ENCODE results near the gene SYNE2.
"Not testable (repeated sequence)": the region's sequence is repeated elsewhere in the genome, so short reads cannot be mapped to it uniquely, and the experiment has no call there.

The SYNE2 gene

DNA sequence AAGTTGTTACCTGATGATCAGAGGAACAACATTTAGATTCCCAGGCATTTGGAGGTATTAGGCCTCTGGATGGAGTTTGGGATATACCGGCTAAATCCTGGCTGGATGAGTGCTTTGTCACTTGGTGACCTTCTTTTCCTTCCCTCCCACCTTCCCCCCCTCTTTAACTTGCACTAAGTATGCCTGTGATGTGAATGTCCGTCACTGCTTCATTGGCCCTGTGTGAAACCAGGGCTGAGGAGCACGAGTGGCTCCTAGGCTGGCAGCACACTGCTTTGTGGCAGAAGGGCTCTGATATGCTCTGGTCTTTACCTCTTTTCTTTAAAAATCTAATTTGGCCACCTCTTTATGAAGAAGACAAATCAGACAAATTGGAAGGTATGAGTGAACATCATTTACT lies 345.7 kb downstream of the SYNE2 start:
- DNase-seq: no peak

DNA sequence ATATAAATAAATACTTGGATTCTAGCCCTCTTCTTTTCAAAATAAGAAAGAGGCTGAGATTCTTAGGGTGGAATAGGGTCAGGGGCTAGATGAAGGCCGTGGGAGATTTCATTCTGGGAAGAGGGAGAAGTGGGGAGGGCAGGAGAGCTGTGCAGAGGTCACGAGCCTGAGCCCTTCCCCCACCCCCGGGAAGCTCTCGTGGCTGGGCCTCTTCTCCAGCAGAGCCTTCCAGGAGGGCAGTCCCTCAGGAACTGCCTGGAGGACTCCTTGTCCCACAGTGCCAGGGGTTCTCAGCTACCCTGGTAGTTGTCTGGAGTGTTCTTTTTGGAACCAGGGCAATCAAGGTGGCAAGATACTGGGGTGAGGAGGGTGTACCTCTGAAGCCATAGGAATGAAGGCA lies 347.4 kb downstream of the SYNE2 start:
- no peak for DNase-seq

DNA sequence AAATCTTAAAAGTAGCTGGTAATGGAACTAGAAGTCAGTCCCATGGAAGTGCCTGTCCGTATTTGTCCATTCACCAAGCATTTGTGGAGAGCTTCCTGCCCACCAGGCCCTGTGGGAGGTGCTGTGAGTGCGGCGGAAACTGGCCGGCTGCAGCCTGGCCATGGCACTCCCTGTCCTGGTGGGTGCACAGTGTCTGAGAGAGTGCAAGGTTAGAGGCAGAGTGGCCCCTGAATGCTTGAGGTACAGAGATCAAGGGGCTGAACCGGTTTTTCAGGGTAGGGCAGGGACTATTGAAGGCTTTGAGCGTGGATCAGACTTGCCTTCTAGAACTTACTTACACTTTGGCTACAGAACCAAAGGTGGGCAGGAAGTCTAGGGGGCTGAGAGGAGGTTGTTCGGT lies 348.5 kb downstream of the SYNE2 start:
- DNase-seq: no peak

DNA sequence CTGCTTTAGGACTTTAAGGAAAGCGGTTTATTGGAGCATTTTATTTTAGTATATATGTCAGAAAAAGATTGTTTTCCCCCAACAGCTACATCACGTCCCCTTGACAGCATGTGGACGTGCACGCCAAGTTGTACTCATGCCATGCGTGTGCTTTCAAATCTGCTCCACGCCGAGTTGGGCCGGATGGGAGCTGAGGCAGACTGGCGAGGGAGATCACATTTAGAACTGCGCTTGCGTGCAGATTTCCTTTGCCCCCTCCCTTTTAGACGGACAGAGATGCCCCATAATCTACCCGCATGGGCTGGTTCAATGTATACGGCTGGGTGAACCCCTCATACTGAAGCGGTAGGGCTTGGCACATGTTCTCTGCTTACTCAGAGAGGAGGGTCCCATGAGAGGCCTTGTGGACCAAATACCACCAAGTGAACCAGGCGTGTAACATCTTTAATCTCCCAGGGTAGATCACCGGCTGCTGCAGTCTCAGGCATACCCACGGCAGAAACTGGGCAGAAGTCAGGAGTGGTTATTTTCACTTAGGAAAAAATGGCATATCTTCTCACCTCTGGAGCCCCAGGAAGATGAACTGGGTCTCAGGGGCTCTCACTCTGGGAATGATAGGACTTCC lies 349.2 kb downstream of the SYNE2 start:
- DNase-seq: no peak

DNA sequence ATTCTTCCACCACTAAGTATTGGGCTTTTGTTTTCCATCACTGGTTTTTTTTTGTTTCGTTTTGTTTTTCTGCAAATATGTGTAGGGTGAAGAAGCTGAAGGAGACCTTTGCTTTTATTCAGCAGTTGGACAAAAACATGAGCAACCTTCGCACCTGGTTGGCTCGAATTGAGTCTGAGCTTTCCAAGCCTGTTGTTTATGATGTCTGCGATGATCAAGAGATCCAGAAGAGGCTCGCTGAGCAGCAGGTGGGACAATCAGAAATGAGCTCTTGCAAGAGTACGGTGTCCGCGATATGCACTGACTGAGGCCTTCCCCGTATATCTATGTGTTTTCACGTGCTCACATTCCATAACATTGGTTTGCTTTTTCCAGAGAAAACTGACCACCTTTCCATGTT lies 349.9 kb downstream of the SYNE2 start:
- no peak for DNase-seq

DNA sequence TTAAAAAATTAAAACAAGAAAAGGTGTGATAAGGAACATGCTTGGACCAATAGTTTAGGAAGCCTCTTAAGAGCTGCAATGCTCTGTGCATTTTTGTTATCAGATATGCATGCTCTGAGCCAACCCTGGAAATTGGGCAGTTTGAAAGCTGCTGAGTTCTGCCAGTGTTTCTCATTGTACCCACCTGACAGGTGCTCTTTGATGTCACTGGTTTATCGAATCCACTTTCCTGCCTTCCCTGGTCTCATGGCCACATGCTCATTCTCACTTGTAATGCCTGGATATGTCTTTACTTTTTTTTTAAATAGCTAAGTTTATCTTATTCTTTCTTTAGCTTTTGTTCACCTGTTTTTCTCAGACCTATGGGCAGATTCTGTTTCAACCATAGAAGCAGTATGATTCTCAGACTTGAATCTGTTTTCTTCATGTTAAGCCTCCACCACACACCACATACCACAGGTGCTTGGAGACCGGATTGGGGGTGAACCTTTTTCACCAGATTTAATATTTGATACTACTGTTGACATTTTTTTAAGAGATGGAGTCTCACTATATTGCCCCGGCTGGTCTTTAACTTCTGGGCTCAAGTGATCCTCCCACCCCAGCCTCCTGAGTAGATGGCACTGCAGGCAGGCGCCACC lies 350.7 kb downstream of the SYNE2 start:
- no peak for DNase-seq

DNA sequence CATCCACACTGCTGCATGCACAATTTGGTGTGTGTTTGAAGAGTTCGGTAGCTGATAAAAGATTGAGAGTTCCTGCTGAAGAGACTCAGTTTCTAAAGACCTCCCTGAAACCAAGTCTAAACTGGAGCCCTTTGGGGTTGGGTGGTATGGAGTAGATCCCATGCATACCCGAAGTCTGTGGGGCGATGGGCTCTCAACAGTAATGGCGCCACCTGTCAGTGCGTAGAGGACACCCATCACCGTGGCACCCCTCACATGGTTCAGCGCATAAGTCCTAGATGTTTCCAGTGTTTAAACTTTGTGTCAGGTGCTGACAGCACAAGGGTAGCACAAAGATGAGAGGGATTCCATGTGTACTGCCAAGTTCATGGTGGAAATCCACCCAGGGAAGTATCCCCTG lies 355.5 kb downstream of the SYNE2 start:
- DNase-seq: no peak

DNA sequence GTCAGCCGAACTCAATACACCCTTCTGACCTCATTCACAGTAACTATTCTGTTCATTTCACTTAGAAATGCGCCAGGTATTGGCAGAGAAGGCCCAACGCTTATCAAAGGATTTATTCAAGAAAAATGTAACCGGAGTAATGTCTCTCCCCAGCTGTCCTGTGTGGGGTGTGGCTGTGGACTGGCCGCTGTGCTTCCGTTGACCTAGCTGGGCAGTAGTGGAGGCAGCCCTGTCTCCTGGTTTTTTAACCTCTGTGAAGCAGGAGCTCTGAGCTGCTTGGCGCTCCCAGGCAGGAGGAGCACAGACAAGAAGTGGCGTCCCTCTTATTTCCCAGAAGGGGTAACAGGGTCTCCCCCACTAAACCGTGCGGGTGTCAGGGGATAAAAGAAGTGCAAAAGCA lies 356.2 kb downstream of the SYNE2 start:
- DNase-seq: no peak

DNA sequence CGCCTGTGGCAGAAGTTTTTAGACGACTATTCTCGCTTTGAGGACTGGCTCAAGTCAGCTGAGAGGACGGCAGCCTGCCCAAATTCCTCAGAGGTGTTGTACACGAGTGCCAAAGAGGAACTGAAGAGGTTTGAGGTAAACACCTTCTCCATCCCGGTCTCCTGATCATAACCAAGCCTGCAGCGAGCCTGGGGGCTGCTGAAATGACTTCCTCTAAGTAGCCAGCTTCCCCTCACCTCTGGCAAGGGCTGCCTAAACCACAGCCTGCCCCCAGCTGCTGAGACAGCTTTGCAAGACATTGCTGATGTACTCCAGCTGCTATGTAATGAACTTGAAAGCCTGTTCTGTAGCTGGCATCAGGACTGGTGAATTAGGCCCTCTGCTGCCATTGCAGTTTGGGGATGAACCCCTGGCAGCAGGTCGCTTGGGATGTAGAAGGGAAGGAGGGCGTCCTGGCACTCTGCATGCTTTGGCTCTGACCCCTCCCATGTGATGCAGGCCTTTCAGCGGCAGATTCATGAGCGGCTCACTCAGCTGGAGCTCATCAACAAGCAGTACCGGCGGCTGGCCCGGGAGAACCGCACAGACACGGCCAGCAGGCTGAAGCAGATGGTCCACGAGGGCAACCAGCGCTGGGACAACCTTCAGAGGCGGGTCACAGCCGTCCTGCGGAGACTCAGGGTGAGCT lies 356.8 kb downstream of the SYNE2 start:
- DNase-seq: peak; percentile 10

DNA sequence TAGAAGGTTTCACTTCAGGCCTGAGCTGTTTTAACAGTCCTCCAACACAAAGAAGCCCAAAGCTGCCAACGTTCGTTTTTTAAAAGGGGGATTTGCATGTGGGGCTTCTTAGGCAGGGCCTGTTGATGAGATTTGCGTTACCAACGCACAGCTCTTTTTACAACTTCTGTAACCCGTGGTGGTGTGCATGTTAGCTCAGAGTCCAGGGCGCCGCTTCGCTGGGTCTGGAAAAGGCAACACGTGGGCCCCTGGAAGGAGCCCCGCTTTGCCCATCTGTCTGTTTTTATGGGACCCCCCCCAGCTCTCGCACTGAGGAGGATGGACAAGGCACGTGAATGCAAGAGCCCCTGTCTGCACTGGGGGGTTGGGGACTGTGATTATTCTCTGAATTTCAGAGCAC lies 357.4 kb downstream of the SYNE2 start:
- DNase-seq: no peak

DNA sequence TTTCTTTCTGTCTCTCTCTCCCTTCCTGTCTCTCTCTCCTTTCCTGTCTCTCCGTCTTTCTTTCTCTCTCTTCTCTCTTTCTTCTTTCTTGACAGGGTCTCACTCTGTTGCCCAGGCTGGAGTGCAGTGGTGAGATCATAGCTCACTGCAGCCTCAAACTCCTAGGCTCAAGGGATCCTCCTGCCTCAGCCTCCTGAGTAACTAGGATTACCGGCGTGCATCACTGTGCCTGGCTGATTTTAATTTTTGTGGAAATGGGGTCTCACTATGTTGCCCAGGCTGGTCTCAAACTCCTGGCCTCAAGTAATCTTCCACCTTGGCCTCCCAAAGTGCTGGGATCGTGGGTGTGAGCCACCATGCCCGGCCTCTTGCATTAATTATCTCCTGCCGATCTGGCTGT lies 358.1 kb downstream of the SYNE2 start:
- DNase-seq: not testable (repeated sequence)

DNA sequence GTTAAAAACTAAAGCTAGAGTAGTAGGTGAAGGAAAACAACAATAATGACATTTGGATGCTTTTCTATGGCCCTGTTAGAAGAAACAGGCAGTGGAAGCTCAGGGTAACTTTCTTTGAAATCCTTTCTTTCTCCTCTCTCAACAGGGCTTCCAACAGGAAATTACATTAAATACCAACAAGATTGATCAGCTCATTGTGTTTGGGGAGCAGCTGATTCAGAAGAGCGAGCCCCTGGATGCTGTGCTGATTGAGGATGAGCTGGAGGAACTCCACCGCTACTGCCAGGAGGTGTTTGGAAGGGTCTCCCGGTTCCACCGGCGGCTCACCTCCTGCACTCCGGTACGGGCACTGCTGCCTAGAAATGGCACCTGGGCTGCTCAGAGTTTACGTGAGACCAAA lies 359.9 kb downstream of the SYNE2 start:
- DNase-seq: no peak

DNA sequence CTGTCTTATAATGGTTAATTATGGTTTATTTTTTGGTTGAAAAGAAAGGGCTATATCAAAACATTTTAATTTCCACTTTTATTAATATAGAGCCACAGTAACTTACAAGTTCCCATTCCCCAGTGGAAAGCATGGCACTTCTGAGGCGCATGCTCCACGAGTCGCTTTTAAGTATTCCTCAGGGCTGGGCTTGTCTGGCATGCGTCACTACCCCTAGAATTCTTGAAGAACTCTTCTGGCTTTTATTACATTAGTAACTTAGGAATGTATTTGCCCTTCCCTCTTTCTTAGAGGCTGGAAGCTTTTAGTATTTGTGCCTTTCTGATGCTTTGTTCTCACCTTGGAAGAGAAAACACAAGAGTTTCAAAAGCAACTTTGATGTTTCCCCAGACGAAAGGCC lies 360.3 kb downstream of the SYNE2 start:
- no peak for DNase-seq

DNA sequence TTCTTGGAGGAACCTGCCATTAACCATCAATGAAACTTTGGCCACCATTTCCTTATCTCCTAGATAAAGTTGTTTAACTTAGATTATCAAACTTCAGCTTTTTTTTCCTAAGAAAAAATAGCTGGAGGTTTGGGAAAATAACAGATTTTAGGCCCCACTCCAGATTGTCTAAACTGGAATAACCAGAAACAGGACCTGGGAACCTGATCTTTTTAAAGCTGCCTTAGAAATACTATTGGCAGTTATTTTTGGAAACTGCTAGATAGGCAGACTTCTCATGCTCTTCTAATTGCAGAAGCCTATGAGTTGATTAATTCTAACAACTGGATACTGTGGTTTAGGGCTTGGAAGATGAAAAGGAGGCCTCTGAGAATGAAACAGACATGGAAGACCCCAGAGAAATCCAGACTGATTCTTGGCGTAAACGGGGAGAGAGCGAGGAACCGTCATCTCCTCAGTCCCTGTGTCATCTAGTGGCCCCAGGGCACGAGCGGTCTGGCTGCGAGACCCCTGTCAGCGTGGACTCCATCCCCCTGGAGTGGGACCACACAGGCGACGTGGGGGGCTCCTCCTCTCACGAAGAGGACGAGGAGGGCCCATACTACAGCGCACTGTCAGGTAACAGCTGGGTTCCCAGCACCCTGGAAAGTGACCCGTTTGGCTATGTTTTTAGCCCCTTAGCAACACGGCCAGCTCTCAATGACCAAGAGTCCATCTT lies 361.2 kb downstream of the SYNE2 start:
- no peak for DNase-seq

DNA sequence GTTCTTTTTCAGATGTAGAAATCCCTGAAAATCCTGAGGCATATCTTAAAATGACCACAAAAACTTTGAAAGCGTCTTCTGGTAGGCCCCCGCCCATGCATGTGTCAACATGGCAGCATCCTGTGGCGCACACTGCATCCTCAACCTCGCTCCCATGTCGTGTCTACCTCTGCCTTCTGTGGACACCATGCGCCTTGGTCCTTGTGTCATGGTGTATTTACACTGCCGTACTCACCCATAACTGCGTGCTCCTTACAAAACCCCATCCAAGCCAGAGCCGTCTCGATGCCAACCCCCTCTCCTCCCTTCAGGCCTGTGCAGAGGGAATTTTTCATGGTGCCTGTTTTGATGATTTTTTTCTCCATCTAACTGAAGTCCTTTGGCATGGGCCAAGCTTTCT lies 362.5 kb downstream of the SYNE2 start:
- DNase-seq: no peak

DNA sequence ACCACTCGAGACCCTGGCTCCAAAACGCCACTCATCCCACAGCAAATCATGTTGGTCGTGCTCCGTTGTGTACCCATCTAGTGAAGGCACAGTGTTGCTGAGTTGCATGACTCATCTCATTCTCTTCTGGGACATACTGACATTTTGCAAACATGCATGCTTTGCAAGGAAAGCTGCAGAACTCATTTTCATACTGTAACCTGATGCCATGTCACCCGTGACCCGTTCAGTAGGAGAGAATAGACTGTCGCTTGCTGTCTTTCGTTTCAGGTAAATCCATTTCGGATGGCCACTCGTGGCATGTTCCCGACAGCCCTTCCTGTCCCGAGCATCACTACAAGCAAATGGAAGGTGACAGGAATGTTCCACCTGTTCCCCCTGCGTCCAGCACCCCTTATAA lies 363.2 kb downstream of the SYNE2 start:
- DNase-seq: no peak

DNA sequence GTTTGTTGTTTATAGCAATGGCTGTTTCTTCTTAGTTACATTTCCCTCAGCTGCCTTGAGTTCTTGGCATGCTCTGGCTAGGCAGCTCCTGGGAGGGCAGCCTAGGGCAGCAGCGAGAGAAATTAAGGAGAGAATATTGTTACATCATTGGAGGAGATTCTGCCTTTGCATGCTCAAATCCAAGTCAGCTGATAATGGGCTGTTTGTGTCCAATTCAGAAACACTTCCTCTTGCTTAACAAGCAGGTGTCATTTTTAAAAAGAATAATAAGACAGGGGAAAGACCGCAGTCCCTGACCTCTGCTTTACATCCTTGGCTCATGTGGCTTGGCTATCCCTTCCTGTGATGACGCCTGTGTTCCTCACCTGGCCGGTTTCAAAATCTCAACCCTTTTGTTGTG lies 364.5 kb downstream of the SYNE2 start:
- DNase-seq: no peak

DNA sequence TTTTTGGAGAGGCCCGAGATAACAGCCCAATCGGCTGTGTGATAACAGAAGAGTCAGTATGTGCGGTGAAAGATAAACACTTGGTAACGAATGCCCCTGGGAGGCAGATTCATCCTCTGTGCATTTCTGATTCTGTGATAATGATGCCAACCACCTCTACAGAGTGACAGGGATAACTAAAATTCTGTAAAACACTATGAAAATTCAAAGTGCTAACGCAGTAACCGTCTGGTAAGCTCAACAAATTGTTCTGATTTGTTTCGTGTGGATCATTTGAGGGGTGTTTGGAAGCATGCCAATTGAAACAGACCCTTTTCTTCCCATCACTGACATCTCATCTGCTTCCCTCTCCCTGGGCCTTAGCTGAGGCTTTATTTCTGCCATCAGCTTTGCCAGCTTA lies 365.0 kb downstream of the SYNE2 start:
- no peak for DNase-seq

DNA sequence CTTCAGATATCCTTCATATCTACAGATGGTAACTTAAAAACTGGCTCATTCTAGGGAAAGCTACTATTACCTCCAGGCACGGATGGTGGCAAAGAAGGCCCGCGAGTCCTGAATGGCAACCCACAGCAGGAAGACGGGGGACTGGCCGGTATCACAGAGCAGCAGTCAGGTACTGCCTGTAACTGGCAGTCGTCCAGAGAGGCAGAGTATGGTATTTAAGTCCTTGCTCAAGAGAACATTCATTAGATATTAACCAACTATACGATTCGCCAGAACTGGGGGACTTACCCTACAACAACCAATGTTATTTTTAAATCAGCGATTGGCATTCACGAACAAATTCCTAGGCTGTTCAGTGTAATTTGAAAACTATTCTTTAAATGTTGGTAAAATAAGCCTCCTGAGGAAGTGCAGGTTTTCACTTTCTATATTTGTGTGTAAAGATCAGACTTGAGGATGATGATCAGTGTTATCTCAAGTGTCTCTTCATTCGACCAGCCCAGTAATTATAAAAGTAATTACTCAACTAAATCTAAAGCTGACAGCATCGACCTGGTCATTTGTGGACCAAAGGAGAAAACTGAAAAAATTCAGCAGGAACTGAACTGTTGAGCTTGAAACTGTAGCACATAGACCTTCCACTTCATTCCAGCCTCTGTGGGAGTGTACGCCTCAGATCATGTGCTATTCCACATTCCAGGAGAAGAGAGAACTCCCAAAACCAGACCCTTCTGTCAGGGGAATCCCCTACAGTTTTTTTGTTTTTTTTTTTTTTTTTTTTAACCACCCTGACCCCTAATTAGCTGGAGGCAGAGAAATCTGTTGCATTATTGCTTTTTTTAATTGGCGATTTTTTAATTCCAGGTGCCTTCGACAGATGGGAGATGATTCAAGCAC lies 365.8 kb downstream of the SYNE2 start:
- DNase-seq: no peak

DNA sequence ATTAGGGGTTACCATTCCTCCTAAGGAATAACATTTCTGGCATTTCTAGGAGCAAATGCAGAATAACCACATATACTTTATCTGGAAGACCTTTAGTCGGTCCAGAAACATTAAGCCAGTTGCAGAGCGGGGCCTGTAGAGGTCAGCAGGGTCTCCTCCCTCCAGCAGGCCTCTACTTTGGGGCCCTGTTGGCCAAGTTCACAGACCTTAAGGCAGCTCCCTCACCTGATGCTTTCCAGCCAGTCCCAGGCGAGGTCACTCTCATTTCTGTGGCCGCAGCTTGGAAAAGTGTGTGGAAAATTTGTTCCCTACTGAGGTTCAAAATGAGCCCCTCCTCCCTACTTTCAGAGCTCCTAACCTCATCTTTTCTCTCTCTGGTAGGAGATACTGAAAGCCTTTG lies 367.3 kb downstream of the SYNE2 start:
- no peak for DNase-seq

DNA sequence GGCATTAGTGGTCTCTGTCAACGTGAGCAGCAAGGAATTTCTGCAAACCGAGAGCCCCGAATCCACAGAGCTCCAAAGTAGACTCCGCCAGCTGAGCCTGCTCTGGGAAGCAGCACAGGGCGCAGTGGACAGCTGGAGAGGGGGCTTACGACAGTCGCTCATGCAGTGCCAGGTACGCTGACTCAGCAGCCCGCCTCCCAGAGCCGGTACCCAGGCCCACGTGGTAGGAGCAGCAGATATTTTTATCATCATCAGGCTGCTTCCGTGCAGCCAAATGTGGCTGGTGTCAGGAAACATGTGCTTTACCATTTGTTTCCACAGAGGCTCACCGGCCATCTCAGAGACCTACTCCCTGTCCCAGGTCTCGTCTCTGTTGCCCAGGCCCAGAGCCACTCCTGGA lies 367.7 kb downstream of the SYNE2 start:
- DNase-seq: no peak

DNA sequence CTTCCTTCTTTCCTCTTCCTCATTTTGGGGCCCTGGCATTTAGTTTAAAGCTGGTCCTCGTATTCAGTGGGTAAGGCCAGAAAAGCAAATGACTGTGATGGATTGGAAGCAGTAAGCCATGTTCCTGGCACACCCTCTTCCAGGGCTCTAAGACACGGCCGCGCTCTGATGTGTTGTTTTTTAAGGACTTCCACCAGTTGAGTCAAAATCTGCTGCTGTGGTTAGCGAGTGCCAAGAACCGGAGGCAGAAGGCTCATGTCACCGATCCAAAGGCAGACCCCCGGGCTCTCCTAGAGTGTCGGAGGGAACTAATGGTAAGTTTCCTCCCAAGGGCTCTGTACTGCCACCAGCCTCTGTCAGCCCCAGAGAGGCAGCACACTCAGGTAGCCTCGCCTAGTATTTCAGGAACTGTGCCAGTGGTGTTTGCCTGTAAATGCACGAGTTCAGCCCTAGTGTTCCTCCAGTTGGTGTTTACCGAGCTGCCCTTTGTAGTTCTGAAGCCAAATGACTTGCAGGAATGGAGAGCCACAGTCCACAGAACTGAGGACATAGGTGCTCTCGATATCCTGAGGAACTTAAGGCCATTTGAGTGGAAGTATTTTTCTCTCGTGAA lies 368.7 kb downstream of the SYNE2 start:
- no peak for DNase-seq

Data from RPMI8226 (cell line).